GM18505 (cell line): ENCODE data around the gene ABHD11.
A peak's percentile ranks its signal among the peaks of the same experiment; 100 is the strongest.
"Not testable (repeated sequence)": the region's sequence is repeated elsewhere in the genome, so short reads cannot be mapped to it uniquely, and the experiment has no call there.

Experiments used
- ATAC-seq: cut with Tn5 transposase; IDR thresholded peaks from one replicate; pipeline ENCODE4 v1.9.1; 2021; ENCODE audit not compliant: unreplicated experiment
- POLR2A ChIP-seq: IDR thresholded peaks from 4 replicates; pipeline ENCODE4 v1.6.1; 2011; ENCODE audit warnings: borderline replicate concordance; ENCODE audit not compliant: insufficient read depth, insufficient read length; ENCODE audit errors: extremely low read depth

The ABHD11 gene, protein sequence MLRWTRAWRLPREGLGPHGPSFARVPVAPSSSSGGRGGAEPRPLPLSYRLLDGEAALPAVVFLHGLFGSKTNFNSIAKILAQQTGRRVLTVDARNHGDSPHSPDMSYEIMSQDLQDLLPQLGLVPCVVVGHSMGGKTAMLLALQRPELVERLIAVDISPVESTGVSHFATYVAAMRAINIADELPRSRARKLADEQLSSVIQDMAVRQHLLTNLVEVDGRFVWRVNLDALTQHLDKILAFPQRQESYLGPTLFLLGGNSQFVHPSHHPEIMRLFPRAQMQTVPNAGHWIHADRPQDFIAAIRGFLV

DNA sequence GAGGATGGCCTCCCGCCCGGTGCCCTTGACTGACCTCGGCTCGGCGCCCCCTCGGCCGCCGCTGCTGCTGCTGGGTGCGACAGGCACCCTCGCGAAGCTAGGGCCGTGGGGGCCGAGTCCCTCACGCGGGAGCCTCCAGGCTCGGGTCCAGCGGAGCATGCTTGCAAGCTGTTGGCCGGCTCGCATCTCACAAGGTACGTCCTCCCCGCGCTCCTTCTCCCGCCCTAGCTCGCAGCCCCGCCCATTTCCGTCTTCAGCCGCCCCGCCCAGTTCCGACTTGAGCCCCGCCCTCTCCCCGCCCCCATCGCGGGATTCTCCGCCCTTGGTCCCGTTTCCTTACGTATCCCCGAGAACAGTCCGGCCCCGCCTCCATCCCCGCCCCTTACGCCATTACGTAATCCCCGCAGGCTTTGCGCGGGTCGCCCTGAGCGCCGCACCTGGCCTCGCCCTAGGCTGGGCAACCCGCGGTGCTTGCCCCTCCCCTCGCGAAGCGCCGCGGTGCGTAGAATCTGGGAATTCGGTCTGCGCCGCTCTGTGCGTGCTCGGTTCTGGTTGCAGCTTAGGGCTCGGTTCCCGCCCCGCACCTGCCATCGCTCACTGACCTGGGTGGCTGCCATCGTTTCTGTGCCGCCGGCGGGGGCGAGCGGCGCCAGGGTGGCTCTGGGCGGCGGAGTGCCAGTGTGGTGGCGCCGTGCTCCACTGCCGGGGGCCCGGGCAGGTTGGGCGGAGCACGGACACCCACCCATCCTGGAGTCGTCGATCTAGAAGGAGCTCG is at the start of gene ABHD11:
TSS of gene ABHD11 (minus strand) at position 191 of the 775 bp plus-strand sequence. CDS start at position 159, 32 bp downstream.
- ATAC-seq: peak; percentile 85

DNA sequence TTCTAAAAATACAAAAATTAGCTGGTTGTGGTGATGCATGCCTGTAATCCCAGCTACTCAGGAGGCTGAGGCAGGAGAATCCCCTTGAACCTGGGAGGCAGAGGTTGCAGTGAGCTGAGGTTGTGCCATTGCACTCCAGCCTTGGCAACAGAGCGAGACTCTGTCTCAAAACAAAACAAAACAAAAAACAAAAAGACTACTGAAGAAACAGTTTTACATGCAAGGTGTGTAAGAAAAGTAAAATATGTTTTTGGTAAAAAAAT is 49.1 kb upstream of the ABHD11 start:
- not testable (repeated sequence) for ATAC-seq

More for the DNA sequence above, at the start of gene ABHD11:
- peak; percentile 83 for TF ChIP-seq POLR2A

DNA sequence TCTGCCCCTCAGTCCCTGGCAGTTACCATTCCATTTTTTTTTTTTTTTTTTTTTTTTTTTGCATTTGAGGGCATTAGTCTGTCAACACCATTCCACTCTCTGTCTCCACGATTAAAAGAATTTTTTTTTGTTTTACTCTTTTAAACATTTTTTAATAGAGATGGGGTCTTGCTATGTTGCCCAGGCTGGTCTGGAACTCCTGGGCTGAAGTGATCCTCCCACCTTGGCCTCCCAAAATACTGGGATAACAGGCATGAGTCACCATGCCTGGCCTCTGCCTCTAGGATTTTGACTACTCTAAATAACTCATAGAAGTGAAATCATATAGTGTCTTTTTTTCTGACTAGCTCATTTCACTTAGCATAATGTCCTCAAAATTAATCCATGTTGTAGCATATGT is 48.0 kb upstream of the ABHD11 start:
- TF ChIP-seq POLR2A: no peak
- no peak for ATAC-seq

DNA sequence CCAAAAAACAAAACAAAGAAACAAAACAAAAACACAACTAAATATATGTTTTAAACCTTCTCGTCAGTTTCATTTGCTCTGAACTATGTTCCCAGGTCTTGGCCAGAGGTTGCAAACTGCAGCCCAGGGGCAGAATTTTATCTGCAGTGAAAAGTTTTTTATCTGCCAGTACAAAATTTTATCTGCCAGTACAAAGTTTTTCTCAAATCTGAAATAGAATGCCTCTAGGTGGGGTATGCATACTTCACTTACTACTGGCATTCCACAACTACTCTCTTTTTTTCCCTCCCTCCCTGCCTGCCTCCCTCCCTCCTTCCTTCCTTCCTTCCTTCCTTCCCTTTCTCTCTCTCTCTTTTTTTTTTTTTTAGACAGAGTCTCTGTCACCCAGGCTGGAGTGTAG is 40.9 kb upstream of the ABHD11 start:
- no peak for TF ChIP-seq POLR2A
- ATAC-seq: no peak

DNA sequence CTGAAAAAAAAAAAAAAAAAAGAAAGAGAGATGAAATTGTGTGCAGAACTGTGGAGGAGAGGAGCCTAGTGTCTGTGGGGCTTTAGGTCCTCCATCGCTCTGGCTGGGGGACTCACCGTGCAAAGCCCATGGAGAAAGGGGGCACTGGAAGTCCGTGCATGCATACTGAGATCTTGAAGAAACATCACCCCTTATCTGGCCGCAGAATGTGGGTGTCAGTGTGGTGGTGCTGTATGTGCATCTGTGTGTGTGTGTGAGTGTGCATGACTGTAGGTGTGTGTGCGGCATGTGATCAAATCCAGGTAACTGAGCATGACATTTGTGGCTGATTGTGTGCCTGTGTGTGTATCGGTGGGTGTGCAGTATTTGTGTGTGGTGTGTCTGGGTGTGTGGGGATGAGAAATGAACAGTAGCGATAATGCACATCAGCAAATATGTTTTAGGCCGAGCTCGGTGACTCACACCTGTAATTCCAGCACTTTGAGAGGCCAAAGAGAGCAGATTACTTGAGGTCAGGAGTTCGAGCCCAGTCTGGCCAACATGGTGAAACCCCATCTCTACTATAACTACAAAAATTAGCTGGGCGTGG is 40.3 kb upstream of the ABHD11 start:
- ATAC-seq: no peak
- TF ChIP-seq POLR2A: no peak

DNA sequence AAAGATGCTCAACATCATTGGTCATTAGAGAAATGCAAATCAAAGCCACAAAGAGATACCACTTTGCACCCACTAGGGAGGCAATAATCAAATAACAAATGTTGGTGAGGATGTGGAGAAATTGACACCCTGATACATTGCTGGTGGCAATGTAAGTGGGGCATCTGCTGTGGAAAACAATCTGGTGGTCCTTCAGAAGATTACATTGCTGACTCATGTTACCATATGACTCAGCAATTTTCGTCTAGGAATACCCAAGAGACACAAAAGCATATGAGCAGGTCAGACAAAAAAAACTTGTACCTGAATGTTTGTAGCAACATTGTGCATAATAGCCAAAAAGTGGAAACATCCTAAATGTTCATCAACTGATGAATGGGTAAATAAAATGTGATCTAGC is 36.3 kb upstream of the ABHD11 start:
- TF ChIP-seq POLR2A: no peak
- no peak for ATAC-seq

DNA sequence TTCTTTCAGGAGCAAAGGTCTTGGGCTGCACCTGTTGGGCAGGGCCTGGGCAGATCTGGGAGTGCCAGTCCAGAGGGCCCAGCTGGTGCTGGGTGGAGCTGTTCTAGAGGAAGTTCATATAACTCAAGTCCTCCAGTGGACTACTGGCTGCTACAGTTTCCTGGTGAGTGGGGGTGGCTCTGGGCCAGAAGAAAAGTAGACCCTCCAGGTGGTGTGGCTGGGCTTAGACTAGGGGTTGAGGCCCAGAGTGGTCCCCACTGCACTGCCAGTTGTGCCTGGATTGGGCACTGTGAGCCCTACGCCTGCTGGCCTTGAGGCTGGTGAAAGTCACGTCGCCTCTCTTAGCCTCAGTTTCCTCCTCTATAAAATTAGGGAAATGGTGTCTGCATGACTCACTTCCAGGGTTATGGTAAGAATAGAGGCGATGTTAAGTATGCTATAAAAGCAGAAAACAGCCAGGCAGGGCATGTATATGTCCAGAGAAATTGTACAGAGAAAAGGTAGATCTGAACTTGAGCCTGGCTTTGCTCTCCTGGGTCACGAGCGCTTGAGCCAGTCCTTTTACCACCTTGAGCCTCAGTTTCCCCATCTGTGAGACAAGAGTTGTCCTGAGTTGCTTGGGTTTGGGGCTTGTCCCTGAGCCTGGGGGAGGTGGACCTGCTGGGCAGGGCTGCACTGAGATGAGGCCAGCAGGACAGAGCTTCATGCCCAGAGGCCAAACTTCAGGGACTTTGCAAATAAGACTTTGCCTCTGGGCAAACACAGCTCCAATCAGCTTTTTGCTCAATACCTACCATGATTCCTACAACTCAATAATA is 35.3 kb upstream of the ABHD11 start:
- TF ChIP-seq POLR2A: no peak
- no peak for ATAC-seq

DNA sequence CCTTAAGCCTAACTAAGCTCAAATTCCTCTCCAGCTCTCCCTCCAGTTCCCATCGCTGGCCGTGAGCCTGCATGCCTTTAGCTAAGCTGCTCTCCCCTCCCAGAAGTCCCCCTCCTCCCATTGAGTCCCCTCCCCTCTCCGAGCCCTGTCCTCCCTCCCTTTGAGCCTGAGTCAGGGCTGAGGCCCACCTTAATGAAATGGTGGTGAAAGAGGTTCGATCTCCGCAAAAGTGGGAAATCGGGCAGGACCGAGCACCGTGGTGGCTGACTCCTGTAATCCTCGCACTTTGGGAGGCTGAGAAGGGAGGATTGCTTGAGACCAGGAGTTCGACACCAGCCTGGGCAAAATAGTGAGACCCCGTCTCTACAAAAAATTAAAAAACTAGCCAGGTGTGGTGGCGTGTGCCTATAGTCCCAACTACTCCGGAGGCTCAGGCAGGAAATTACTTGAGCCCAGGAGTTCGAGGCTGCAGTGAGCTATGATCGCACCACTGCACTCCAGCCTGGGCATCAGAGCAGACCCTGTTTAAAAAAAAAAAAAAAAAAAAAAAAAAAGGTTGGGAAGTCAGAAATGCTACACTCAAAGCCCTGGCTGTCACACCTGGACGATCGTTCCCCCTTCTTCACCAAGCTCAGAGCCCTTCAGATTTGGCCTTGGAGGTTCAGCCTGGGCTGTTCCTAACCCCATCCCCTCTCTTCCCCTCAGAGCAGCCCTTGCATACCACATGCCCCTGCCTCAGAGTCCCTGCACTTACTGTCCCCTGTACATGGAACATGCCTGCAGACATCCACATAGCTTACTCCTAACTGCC is 32.5 kb upstream of the ABHD11 start:
- TF ChIP-seq POLR2A: no peak
- no peak for ATAC-seq

DNA sequence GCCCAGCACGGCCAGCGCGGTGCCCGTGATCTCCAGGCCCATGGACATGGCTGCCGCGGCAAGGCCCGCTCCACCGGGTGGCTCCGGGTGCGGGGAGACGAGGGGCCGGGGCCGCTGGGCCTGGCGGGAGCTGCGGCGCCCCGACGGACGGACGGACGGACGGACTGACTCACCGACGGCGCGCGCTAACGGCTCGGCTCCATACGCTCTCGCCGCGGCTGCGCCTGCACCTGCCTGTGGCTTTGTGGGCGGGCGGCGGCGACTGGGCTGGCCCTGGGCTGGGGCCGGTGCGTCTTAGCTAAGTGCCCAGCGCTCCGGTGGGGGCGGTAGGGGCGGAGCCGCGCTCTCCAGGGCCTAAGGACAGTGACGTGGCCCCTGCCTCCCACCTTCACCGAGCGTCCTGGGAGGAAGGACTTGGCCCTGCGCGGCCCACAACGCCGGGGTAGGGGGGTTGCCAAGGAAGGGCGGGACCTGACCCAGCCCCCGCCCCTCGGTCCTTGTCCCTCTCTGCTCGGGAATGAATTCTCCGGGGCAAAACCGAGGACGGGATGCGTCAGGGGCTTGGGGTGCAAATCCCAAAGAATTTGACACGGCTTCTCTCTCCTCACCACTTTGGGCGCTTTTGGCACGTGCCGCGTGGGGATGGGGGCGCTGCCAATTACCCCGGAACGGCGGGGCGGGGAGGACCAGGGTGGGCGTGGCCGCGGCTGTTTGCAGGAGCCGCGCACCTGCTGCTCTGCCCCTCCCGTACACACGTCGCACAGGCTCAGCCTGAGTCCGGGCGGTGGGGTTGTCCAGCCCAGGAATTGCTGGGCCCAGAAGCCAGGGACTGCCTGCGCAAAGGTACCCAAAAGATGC is 31.6 kb upstream of the ABHD11 start, which contains the start of gene CLDN3:
TSS of gene CLDN3 (minus strand) at position 269 of the 858 bp plus-strand sequence. CDS start at position 48, 221 bp downstream.
- ATAC-seq: no peak
- TF ChIP-seq POLR2A: no peak

DNA sequence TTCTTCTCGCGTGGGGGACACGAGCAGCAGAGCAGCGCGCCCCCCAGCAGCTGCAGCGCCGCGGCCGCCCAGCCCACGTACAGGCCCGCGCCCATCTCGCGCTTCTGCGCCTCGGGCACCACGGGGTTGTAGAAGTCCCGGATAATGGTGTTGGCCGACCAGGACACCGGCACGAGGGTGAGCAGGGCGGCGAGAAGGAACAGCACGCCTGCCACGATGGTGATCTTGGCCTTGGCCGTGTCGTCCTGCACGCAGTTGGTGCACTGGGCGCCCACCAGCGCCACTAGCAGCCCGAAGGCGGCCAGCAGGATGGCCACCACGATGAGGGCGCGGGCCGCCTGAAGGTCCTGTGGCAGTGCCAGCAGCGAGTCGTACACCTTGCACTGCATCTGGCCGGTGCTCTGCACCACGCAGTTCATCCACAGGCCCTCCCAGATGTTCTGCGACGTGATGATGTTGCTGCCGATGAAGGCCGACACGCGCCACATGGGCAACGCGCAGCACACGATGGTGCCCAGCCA is 30.9 kb upstream of the ABHD11 start:
- ATAC-seq: no peak

DNA sequence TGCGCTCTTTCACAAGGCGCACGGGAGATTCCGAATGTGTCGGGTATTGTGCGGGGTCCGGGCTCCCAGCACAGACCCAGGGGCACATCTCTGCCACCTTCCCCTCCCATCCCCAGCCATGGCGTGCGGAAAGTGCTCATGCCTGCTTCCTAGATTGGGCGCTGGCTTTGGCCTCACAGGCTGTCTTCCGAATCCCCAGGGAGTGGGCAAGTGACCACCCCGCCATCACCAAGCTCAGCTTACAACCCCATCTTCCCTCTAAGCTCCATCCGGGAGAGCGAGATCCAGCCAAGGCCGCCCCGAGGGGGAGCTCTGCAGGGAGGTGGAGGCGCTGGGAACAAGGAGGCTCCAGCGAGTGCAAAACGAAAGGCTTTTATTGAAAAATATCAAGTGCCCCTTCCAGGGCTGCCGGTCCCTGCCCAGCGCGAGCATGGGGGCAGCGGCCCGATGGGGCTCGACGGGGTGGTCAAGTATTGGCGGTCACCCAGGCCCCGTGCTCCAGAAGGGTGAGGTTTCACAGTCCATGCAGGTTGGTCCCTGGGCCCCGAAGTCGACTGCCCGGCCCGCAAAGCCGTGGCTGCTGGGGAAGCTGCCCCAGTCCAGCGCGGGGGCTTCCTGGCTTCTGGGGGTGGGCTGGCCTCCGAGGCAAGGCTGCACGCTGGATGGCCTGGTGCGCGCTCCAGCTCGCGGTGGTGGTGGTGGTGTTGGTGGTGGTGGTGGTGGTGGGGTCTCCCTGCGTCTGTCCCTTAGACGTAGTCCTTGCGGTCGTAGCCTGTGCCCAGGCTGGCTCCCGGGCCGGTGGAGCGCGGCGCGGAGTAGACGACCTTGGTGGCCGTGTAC is 30.3 kb upstream of the ABHD11 start:
- TF ChIP-seq POLR2A: no peak
- ATAC-seq: no peak

More for the DNA sequence above, 30.9 kb upstream of the ABHD11 start:
- TF ChIP-seq POLR2A: no peak
